Calu3 (cell line): ENCODE measurements around the gene NLGN1. TPM values are rescaled to one million over a fixed set of nuclear protein-coding genes. Genes with fewer than 3 reads are reported as not detected.

Experiments used
- BruUV-seq: library from RNA; stranded (reverse); fragments of 400-500 nt; replicated peaks from 2 replicates; lab custom pipeline; 2021; lab: Mats Ljungman, UMichigan
- CTCF ChIA-PET: fragments of 300-600 bp; sonication (Branson Sonifier 250); formaldehyde crosslinking; loops from one replicate; lab custom pipeline; 2022; ENCODE audit warnings: antibody characterized with exemption; lab: Charles Lee
- DNase-seq: peaks from one replicate; pipeline ENCODE4 v3.0.0; 2022
- H3K27ac Mint-ChIP-seq: one replicate; pipeline ENCODE4 v1.8.0; 2022; ENCODE audit warnings: mixed read lengths; ENCODE audit not compliant: unreplicated experiment
- H3K27me3 Mint-ChIP-seq: one replicate; pipeline ENCODE4 v1.8.0; 2022; ENCODE audit warnings: mixed read lengths; ENCODE audit not compliant: unreplicated experiment
- H3K36me3 Mint-ChIP-seq: one replicate; pipeline ENCODE4 v1.8.0; 2022; ENCODE audit warnings: mild to moderate bottlenecking, moderate library complexity, mixed read lengths; ENCODE audit not compliant: insufficient read depth, unreplicated experiment
- H3K4me1 Mint-ChIP-seq: one replicate; pipeline ENCODE4 v1.8.0; 2022; ENCODE audit warnings: mild to moderate bottlenecking, low read depth, mixed read lengths; ENCODE audit not compliant: unreplicated experiment
- H3K4me3 Mint-ChIP-seq: one replicate; pipeline ENCODE4 v1.8.0; 2022; ENCODE audit warnings: mild to moderate bottlenecking, low read depth, moderate library complexity, mixed read lengths; ENCODE audit not compliant: unreplicated experiment
- H3K9me3 Mint-ChIP-seq: one replicate; pipeline ENCODE4 v1.8.0; 2022; ENCODE audit warnings: low read depth, mixed read lengths; ENCODE audit not compliant: unreplicated experiment
- CTCF ChIP-seq: fragments of 200-600 bp; IDR thresholded peaks from one replicate; pipeline ENCODE4 v1.8.0; 2022; ENCODE audit warnings: antibody characterized with exemption; ENCODE audit not compliant: unreplicated experiment
- intact Hi-C: fragments of 100-400 bp; cut with micrococcal nuclease; formaldehyde crosslinking; loops from one replicate; pipeline ENCODE4 v1.10.0; 2022; ENCODE audit not compliant: unreplicated experiment
- total RNA-seq: library from RNA; stranded (reverse); gene quantifications from 2 replicates; pipeline ENCODE4 v1.2.3, GENCODE V29; 2022

The NLGN1 gene
- total RNA-seq, 1 experiment from 2014 or later: 2.6 TPM

GRCh38 chr3:173568623-173569022 lies 171.1 kb downstream of the NLGN1 start:
- no peak for DNase-seq
- intact Hi-C loops: no loop called here
- Mint-ChIP-seq H3K27me3 (no peaks in the 10 kb centered on the region), H3K9me3 (no peaks in the 10 kb centered on the region), H3K36me3 (no peaks in the 10 kb centered on the region), H3K27ac (no peak overlapping the region), H3K4me1 (no peaks in the 10 kb centered on the region), H3K4me3 (no peak overlapping the region)
- no TSS peak for BruUV-seq
- TF ChIP-seq CTCF: no peak
- CTCF ChIA-PET: no interaction called here

GRCh38 chr3:173583496-173583895 lies 186.0 kb downstream of the NLGN1 start:
- Mint-ChIP-seq H3K4me1 (peaks cover 19% of the 10 kb centered on the region), H3K4me3 (no peak overlapping the region), H3K27ac (no peak overlapping the region), H3K27me3 (no peaks in the 10 kb centered on the region), H3K36me3 (peaks cover 15% of the 10 kb centered on the region), H3K9me3 (no peaks in the 10 kb centered on the region)
- BruUV-seq: no TSS peak
- no peak for DNase-seq
- TF ChIP-seq CTCF: no peak
- CTCF ChIA-PET: interaction anchor here (0.7 kb wide), 2 partner anchors 128 to 743 kb away, joined by 4 to 21 read pairs; no protein-coding TSS in a partner anchor
- intact Hi-C loops: loop anchor here (5.0 kb wide), 2 partner anchors 129 to 809 kb away; no protein-coding TSS in a partner anchor

DNA sequence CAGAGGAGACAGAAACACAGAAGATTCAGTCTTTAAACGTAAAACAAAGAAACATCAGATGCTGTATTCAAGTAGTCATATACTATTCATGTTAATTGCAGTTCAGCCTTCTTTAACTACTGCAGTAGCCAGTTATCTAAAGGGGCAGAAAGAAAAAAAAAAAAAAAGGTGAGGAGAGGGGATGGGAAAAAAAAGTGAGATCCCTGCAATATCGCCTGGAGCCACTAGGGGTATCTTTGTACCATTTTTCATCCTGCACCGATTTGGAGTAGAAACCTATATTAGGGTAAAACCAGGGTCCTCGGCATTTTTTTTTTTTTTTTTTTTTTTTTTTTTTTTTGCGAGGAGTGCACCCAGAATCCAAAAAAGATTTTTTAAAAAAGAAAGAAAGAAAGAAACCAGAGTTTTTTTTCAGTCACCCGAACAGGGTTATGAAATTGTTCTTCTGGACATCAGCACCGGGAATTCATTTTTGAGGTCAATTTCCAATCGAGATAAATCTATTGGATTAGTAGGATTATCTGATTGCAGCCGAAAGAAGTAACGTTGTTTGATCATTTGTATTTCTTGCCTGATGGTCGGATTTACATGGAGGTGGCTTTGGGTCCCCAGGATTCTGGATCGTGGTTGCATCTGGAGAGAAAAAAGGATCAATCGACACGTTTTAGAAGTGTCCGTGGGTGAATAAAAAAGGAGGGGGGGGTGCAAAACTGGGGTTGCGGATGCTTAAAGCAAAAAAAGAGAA lies 186.7 kb downstream of the NLGN1 start:
- CTCF ChIA-PET: interaction anchor here (0.7 kb wide), 2 partner anchors 127 to 742 kb away, joined by 4 to 21 read pairs; no protein-coding TSS in a partner anchor
- DNase-seq: peak; percentile 66
- Mint-ChIP-seq H3K27me3 (no peaks in the 10 kb centered on the region), H3K36me3 (peaks cover 15% of the 10 kb centered on the region), H3K4me3 (peak overlapping the region; percentile 85), H3K4me1 (peaks cover 19% of the 10 kb centered on the region), H3K9me3 (no peaks in the 10 kb centered on the region), H3K27ac (peak overlapping the region; percentile 22)
- intact Hi-C loops: loop anchor here (1.0 to 5.0 kb wide), 4 partner anchors 128 to 808 kb away; no protein-coding TSS in a partner anchor
- BruUV-seq: no TSS peak
- TF ChIP-seq CTCF: peak; percentile 87

DNA sequence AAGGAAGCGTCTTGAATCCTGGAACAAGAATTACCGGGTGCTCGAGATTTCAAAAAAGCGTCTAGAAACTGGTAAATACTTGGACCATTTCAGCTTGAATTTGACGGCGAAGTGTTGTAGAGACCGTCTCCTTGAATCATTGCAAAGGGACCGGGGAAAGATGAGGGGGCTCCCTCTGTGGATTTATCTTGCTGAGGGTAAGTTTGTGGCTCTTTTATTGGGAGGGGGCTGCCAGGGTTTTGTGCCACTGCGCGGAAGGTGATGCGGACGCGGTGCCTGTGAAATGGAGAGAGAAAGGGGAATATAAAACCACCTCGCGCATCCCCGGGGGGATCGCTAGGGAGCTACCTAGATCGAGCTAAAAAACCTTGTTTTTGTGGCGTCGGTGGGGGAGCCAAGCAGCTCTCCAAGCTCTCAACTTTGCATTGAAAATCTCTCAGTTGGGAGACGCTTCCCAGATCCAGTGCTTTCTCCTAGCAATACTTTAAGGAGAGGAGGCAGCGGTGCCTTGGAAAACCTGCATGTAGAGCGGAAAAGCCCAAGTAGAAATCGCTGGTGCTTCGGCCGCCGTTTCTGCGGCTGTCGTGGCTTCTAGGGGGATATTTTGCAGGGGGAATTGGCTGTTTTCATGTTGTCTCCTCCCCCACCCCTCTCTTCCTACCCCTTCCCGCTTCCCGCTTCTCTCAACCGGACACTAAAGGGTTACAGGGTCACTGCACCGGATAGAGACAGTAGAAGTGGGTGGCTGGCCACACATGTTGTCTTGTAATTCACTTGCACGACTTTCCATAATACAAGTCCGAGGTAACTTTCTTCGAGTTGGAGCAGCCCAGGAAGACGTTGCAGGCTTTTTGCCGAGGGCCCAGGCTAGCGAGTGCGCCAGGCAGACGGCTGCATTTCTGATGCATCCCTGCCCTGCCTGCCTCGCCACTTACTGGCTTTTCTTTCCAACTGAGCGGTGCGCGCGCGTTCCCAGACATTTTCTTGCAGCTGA lies 187.6 kb downstream of the NLGN1 start:
- intact Hi-C loops: loop anchor here (1.0 to 5.0 kb wide), 6 partner anchors 107 to 807 kb away; no protein-coding TSS in a partner anchor
- TF ChIP-seq CTCF: no peak
- Mint-ChIP-seq H3K27me3 (no peaks in the 10 kb centered on the region), H3K9me3 (no peaks in the 10 kb centered on the region), H3K36me3 (peaks cover 15% of the 10 kb centered on the region), H3K4me1 (peaks cover 19% of the 10 kb centered on the region), H3K4me3 (peak overlapping the region; percentile 85), H3K27ac (peak overlapping the region; percentile 22)
- CTCF ChIA-PET: interaction anchor here (0.6 to 0.8 kb wide), 2 partner anchors 11 to 665 kb away, joined by 3 read pairs; no protein-coding TSS in a partner anchor
- no TSS peak for BruUV-seq
- DNase-seq: peak; percentile 64
